Activated B cell treated with CpG ODN at 0.5 μM for 24 hours (primary cell): ENCODE data around the gene RGS18. TPM values are rescaled to one million over a fixed set of nuclear protein-coding genes. Genes with fewer than 3 reads are reported as not detected.

Experiments
- ATAC-seq: fragments of 200-7000 bp; cut with Tn5 transposase; one replicate; pipeline ENCODE4 v1.10.0; 2021; ENCODE audit warnings: low read depth, mild to moderate bottlenecking, moderate library complexity
- CTCF ChIA-PET: fragments of 350-600 bp; sonication (Branson Sonifier 250); formaldehyde crosslinking; loops from one replicate; lab custom pipeline; 2021; ENCODE audit warnings: antibody characterized with exemption; lab: Charles Lee
- POLR2A ChIA-PET: fragments of 350-600 bp; sonication (Branson Sonifier 250); formaldehyde crosslinking; loops from one replicate; lab custom pipeline; 2021; ENCODE audit warnings: antibody characterized with exemption; lab: Charles Lee
- DNase-seq: peaks from one replicate; pipeline ENCODE4 v3.0.0; 2022
- H3K27ac Mint-ChIP-seq: one replicate; pipeline ENCODE4 v1.8.0; 2020; ENCODE audit warnings: mixed read lengths
- H3K27me3 Mint-ChIP-seq: one replicate; pipeline ENCODE4 v1.8.0; 2021; ENCODE audit warnings: mixed read lengths
- H3K36me3 Mint-ChIP-seq: one replicate; pipeline ENCODE4 v1.8.0; 2021; ENCODE audit warnings: low read depth, mixed read lengths
- H3K4me1 Mint-ChIP-seq: one replicate; pipeline ENCODE4 v1.8.0; 2021; ENCODE audit warnings: mixed read lengths
- H3K4me3 Mint-ChIP-seq: one replicate; pipeline ENCODE4 v1.8.0; 2020; ENCODE audit warnings: mild to moderate bottlenecking, mixed read lengths
- H3K9me3 Mint-ChIP-seq: one replicate; pipeline ENCODE4 v1.8.0; 2020; ENCODE audit warnings: mixed read lengths
- CTCF ChIP-seq: fragments of 200-600 bp; IDR thresholded peaks from one replicate; pipeline ENCODE4 v1.8.0; 2022; ENCODE audit warnings: antibody characterized with exemption, mild to moderate bottlenecking
- intact Hi-C: fragments of 100-400 bp; cut with micrococcal nuclease; formaldehyde crosslinking; loops from one replicate; pipeline ENCODE4 v1.15.1; 2024
- total RNA-seq: library from RNA; stranded (reverse); gene quantifications from 2 replicates; pipeline ENCODE4 v1.2.3, GENCODE V29; 2022

Gene RGS18
- 0.78 TPM in 1 of 2 replicates, not detected in the other for total RNA-seq

GRCh38 chr1:192158181-192158580 is at the start of gene RGS18:
Gene RGS18 (plus strand): TSS chr1:192158462. CDS start chr1:192158638, 176 bp downstream.
- H3K27ac Mint-ChIP-seq = no peak within 1 kb of the TSS
- no peak for ATAC-seq

GRCh38 chr1:192109576-192109975 is 48.7 kb upstream of the RGS18 start:
- Mint-ChIP-seq H3K4me3 (no peak overlapping the region), H3K27me3 (no peaks in the 10 kb centered on the region), H3K4me1 (no peaks in the 10 kb centered on the region), H3K27ac (no peak overlapping the region), H3K36me3 (no peaks in the 10 kb centered on the region), H3K9me3 (peaks cover 4% of the 10 kb centered on the region)
- intact Hi-C loops = no loop called here
- POLR2A ChIA-PET = no interaction called here
- no peak for TF ChIP-seq CTCF
- DNase-seq = no peak
- CTCF ChIA-PET = no interaction called here
- ATAC-seq = no peak

More at GRCh38 chr1:192158181-192158580, at the start of gene RGS18:
- no peak for TF ChIP-seq CTCF
- no peaks in the 10 kb centered on the region for H3K27me3 Mint-ChIP-seq
- H3K4me1 Mint-ChIP-seq = no peaks in the 10 kb centered on the region
- H3K4me3 Mint-ChIP-seq = no peak within 1 kb of the TSS
- no peak for DNase-seq
- intact Hi-C loops = no loop called here
- H3K36me3 Mint-ChIP-seq = no peaks in the 10 kb centered on the region
- POLR2A ChIA-PET = no interaction called here
- H3K9me3 Mint-ChIP-seq = no peaks in the 10 kb centered on the region
- CTCF ChIA-PET = no interaction called here

GRCh38 chr1:192115000-192115399 is 43.3 kb upstream of the RGS18 start:
- H3K4me1 Mint-ChIP-seq = no peaks in the 10 kb centered on the region
- no peak overlapping the region for H3K27ac Mint-ChIP-seq
- H3K4me3 Mint-ChIP-seq = no peak overlapping the region

GRCh38 chr1:192118881-192119405 is 39.3 kb upstream of the RGS18 start:
- Mint-ChIP-seq H3K27me3 (no peaks in the 10 kb centered on the region), H3K4me3 (no peak overlapping the region), H3K27ac (no peak overlapping the region), H3K36me3 (no peaks in the 10 kb centered on the region), H3K4me1 (no peaks in the 10 kb centered on the region), H3K9me3 (peaks cover 4% of the 10 kb centered on the region)
- no peak for DNase-seq
- no peak for TF ChIP-seq CTCF
- ChIA-PET POLR2A (no interaction called here), CTCF (no interaction called here)
- ATAC-seq = no peak
- intact Hi-C loops = no loop called here

More at GRCh38 chr1:192115000-192115399, 43.3 kb upstream of the RGS18 start:
- ChIA-PET CTCF (no interaction called here), POLR2A (no interaction called here)
- no peaks in the 10 kb centered on the region for H3K27me3 Mint-ChIP-seq
- peaks cover 4% of the 10 kb centered on the region for H3K9me3 Mint-ChIP-seq
- DNase-seq = no peak
- no peak for TF ChIP-seq CTCF
- intact Hi-C loops = no loop called here
- no peak for ATAC-seq
- no peaks in the 10 kb centered on the region for H3K36me3 Mint-ChIP-seq

- Mint-ChIP-seq H3K4me1 (no peaks in the 10 kb centered on the region), H3K27me3 (no peaks in the 10 kb centered on the region), H3K4me3 (no peak overlapping the region), H3K27ac (no peak overlapping the region), H3K36me3 (no peaks in the 10 kb centered on the region), H3K9me3 (no peaks in the 10 kb centered on the region)
- DNase-seq (no peak), ATAC-seq (no peak)
- ChIA-PET CTCF (no interaction called here), POLR2A (no interaction called here)
- TF ChIP-seq CTCF = no peak
- intact Hi-C loops = no loop called here
Measured at GRCh38 chr1:192119701-192120100, 38.6 kb upstream of the RGS18 start.
